HL-60 (cell line): Measurements from ENCODE around the gene NOXA1.

Source experiments
- GABPA ChIP-seq: IDR thresholded peaks from 2 replicates; pipeline ENCODE4 v1.6.1; 2012; ENCODE audit warnings: low read depth
- POLR2AphosphoS5 ChIP-seq: IDR thresholded peaks from 2 replicates; pipeline ENCODE4 v1.6.1; 2012; ENCODE audit warnings: low read depth
- SPI1 ChIP-seq: IDR thresholded peaks from 2 replicates; pipeline ENCODE4 v1.6.1; 2012; ENCODE audit warnings: low read depth, mild to moderate bottlenecking, borderline replicate concordance
- TF ChIP-seq, protein P1 (sequence below): IDR thresholded peaks from one replicate; pipeline ENCODE4 v1.5.1; 2011; ENCODE audit warnings: low read length, control low read depth, inconsistent platforms; ENCODE audit not compliant: insufficient read depth
- TF ChIP-seq, protein P2 (sequence below): IDR thresholded peaks from 2 replicates; pipeline ENCODE4 v1.6.1; 2012; ENCODE audit warnings: low read depth; ENCODE audit not compliant: insufficient replicate concordance

DNA sequence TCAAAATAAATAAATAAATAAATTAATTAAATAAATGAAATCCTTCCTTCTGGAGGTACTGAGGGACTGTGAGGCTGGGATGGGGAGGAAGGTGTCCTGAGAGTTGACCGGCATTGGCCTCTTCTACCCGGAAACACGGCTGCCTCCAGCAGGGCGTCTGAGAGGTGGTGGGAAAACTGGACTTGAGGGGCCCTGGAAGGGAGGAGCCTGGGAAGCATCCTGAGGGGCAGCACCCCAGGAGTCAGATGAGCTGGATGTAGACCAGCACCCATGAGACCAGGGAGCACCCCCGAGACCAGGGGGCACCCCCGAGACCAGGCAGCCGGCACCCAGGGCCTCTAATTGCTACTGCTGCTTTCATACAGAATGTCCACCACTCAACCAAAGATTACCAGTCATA, 44.7 kb downstream of the NOXA1 start:
- TF ChIP-seq, protein P1, sequence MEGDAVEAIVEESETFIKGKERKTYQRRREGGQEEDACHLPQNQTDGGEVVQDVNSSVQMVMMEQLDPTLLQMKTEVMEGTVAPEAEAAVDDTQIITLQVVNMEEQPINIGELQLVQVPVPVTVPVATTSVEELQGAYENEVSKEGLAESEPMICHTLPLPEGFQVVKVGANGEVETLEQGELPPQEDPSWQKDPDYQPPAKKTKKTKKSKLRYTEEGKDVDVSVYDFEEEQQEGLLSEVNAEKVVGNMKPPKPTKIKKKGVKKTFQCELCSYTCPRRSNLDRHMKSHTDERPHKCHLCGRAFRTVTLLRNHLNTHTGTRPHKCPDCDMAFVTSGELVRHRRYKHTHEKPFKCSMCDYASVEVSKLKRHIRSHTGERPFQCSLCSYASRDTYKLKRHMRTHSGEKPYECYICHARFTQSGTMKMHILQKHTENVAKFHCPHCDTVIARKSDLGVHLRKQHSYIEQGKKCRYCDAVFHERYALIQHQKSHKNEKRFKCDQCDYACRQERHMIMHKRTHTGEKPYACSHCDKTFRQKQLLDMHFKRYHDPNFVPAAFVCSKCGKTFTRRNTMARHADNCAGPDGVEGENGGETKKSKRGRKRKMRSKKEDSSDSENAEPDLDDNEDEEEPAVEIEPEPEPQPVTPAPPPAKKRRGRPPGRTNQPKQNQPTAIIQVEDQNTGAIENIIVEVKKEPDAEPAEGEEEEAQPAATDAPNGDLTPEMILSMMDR, result no peak
- no peak for TF ChIP-seq SPI1
- no peak for TF ChIP-seq POLR2AphosphoS5
- TF ChIP-seq, protein P2, sequence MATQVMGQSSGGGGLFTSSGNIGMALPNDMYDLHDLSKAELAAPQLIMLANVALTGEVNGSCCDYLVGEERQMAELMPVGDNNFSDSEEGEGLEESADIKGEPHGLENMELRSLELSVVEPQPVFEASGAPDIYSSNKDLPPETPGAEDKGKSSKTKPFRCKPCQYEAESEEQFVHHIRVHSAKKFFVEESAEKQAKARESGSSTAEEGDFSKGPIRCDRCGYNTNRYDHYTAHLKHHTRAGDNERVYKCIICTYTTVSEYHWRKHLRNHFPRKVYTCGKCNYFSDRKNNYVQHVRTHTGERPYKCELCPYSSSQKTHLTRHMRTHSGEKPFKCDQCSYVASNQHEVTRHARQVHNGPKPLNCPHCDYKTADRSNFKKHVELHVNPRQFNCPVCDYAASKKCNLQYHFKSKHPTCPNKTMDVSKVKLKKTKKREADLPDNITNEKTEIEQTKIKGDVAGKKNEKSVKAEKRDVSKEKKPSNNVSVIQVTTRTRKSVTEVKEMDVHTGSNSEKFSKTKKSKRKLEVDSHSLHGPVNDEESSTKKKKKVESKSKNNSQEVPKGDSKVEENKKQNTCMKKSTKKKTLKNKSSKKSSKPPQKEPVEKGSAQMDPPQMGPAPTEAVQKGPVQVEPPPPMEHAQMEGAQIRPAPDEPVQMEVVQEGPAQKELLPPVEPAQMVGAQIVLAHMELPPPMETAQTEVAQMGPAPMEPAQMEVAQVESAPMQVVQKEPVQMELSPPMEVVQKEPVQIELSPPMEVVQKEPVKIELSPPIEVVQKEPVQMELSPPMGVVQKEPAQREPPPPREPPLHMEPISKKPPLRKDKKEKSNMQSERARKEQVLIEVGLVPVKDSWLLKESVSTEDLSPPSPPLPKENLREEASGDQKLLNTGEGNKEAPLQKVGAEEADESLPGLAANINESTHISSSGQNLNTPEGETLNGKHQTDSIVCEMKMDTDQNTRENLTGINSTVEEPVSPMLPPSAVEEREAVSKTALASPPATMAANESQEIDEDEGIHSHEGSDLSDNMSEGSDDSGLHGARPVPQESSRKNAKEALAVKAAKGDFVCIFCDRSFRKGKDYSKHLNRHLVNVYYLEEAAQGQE, result no peak
- TF ChIP-seq GABPA, result no peak
